PFSK-1 (cell line): ENCODE measurements around the gene RAB11A.

Experiments
- FOXP2 ChIP-seq: optimal IDR thresholded peaks from 2 replicates; pipeline ENCODE3; 2011; ENCODE audit warnings: borderline replicate concordance, control low read depth, inconsistent platforms; ENCODE audit not compliant: insufficient read depth; ENCODE audit errors: extremely low read length, extremely low read depth
- POLR2AphosphoS5 ChIP-seq: IDR thresholded peaks from 2 replicates; pipeline ENCODE4 v1.6.1; 2012; ENCODE audit warnings: low read depth, mild to moderate bottlenecking, control low read depth, low read length, moderate library complexity
- REST ChIP-seq, 2 experiments: IDR thresholded peaks; 2 replicates each; pipeline versions ENCODE4 v1.6.1 to v1.8.0; 2011 to 2012; ENCODE audit warnings: low read depth in 2 of 2, low read length in 2 of 2, control low read depth in 1 of 2, inconsistent platforms in 1 of 2, mild to moderate bottlenecking in 1 of 2, moderate library complexity in 1 of 2; ENCODE audit not compliant: insufficient read depth in 1 of 2
- SIN3A ChIP-seq: IDR thresholded peaks from 2 replicates; pipeline ENCODE4 v1.6.1; 2012; ENCODE audit warnings: mild to moderate bottlenecking, low read length, moderate library complexity, borderline replicate concordance; ENCODE audit not compliant: insufficient read depth
- TAF1 ChIP-seq: IDR thresholded peaks from 2 replicates; pipeline ENCODE4 v1.6.1; 2012; ENCODE audit warnings: low read length, control low read depth, borderline replicate concordance; ENCODE audit not compliant: insufficient read depth

- TF ChIP-seq FOXP2 (no peak), POLR2AphosphoS5 (no peak), REST (IDR thresholded peaks at IDR 0.05; ENCODE audit: insufficient read depth in 1 of 2, low read depth in 2 of 2, low read length in 2 of 2) (no peak), SIN3A (no peak), TAF1 (no peak)
These were observed 37.1 kb downstream of the RAB11A start for GRCh38 chr15:65906396-65906795.
